WTC11 (cell line): ENCODE data around the gene IRS2. TPM values are rescaled to one million over a fixed set of nuclear protein-coding genes. Genes with fewer than 3 reads are reported as not detected.

Experiments
- ATAC-seq: fragments of 200-7000 bp; cut with Tn5 transposase; 2 replicates; pipeline ENCODE4 v1.10.0; 2021; ENCODE audit warnings: mild to moderate bottlenecking, moderate library complexity
- CTCF ChIA-PET: fragments of 300-600 bp; sonication (Branson Sonifier 250); formaldehyde crosslinking; loops from one replicate; lab custom pipeline; 2021; ENCODE audit warnings: antibody characterized with exemption; lab: Charles Lee
- POLR2A ChIA-PET: fragments of 350-600 bp; sonication (Branson Sonifier 250); formaldehyde crosslinking; loops from one replicate; lab custom pipeline; 2021; ENCODE audit warnings: antibody characterized with exemption; lab: Charles Lee
- DNase-seq: peaks from one replicate; pipeline ENCODE4 v3.0.0; 2021; ENCODE audit warnings: low spot score
- H3K27ac Mint-ChIP-seq: 2 replicates; pipeline ENCODE4 v1.8.0; 2021; ENCODE audit warnings: mixed read lengths
- H3K27me3 Mint-ChIP-seq: 2 replicates; pipeline ENCODE4 v1.8.0; 2021; ENCODE audit warnings: low read depth, mild to moderate bottlenecking, moderate library complexity, mixed read lengths
- H3K36me3 Mint-ChIP-seq: 2 replicates; pipeline ENCODE4 v1.8.0; 2021; ENCODE audit warnings: mixed read lengths
- H3K4me1 Mint-ChIP-seq: 2 replicates; pipeline ENCODE4 v1.8.0; 2022; ENCODE audit warnings: mixed read lengths
- H3K4me3 Mint-ChIP-seq: 2 replicates; pipeline ENCODE4 v1.8.0; 2021; ENCODE audit warnings: mild to moderate bottlenecking, moderate library complexity, mixed read lengths
- H3K9me3 Mint-ChIP-seq: 2 replicates; pipeline ENCODE4 v1.8.0; 2021; ENCODE audit warnings: mixed read lengths
- ATF6 ChIP-seq: sonication (generic); formaldehyde crosslinking; IDR thresholded peaks from 2 replicates; pipeline ENCODE4 v1.8.1; 2023; ENCODE audit warnings: mild to moderate bottlenecking, missing genetic modification reagents
- CREB1 ChIP-seq: sonication (generic); formaldehyde crosslinking; IDR thresholded peaks from 2 replicates; pipeline ENCODE4 v1.8.0; 2023; ENCODE audit warnings: mild to moderate bottlenecking, missing genetic modification reagents
- ESRRA ChIP-seq: sonication (generic); formaldehyde crosslinking; IDR thresholded peaks from 2 replicates; pipeline ENCODE4 v1.8.1; 2022; ENCODE audit warnings: mild to moderate bottlenecking, missing genetic modification reagents, borderline replicate concordance
- GRHL2 ChIP-seq: fragments of 250-450 bp; sonication (Bioruptor Pico); IDR thresholded peaks from 2 replicates; pipeline ENCODE4 v1.8.0; 2022; ENCODE audit warnings: mild to moderate bottlenecking, moderate library complexity; ENCODE audit not compliant: insufficient replicate concordance, severe bottlenecking
- HMGA2 ChIP-seq: fragments of 250-450 bp; sonication (Bioruptor Pico); IDR thresholded peaks from 2 replicates; pipeline ENCODE4 v1.4.0; 2021; ENCODE audit warnings: mild to moderate bottlenecking, moderate library complexity
- IRF1 ChIP-seq: sonication (generic); formaldehyde crosslinking; IDR thresholded peaks from 2 replicates; pipeline ENCODE4 v1.8.0; 2023; ENCODE audit warnings: missing genetic modification reagents
- JAZF1 ChIP-seq: fragments of 250-450 bp; sonication (Bioruptor Pico); IDR thresholded peaks from 2 replicates; pipeline ENCODE4 v1.9.0; 2021; ENCODE audit warnings: moderate library complexity, mild to moderate bottlenecking, inconsistent platforms
- JUN ChIP-seq: sonication (generic); formaldehyde crosslinking; IDR thresholded peaks from 2 replicates; pipeline ENCODE4 v1.8.0; 2023; ENCODE audit warnings: mild to moderate bottlenecking, missing genetic modification reagents
- MLX ChIP-seq: sonication (generic); formaldehyde crosslinking; IDR thresholded peaks from 2 replicates; pipeline ENCODE4 v1.8.1; 2023; ENCODE audit warnings: mild to moderate bottlenecking, missing genetic modification reagents, moderate library complexity
- NFE2L1 ChIP-seq: sonication (generic); formaldehyde crosslinking; IDR thresholded peaks from 2 replicates; pipeline ENCODE4 v1.8.1; 2023; ENCODE audit warnings: missing genetic modification reagents
- PRRX2 ChIP-seq: fragments of 250-450 bp; sonication (Bioruptor Pico); IDR thresholded peaks from 2 replicates; pipeline ENCODE4 v1.8.0; 2021; ENCODE audit warnings: mild to moderate bottlenecking
- SOX15 ChIP-seq: fragments of 250-450 bp; sonication (Bioruptor Pico); IDR thresholded peaks from 2 replicates; pipeline ENCODE4 v1.9.0; 2021; ENCODE audit warnings: mild to moderate bottlenecking
- SP1 ChIP-seq: sonication (generic); formaldehyde crosslinking; conservative IDR thresholded peaks from 2 replicates; pipeline ENCODE4 v1.8.1; 2022; ENCODE audit warnings: missing genetic modification reagents
- ZBTB43 ChIP-seq: sonication (generic); formaldehyde crosslinking; IDR thresholded peaks from 2 replicates; pipeline ENCODE4 v1.8.1; 2023; ENCODE audit warnings: mild to moderate bottlenecking, missing genetic modification reagents
- ZNF232 ChIP-seq: sonication (generic); formaldehyde crosslinking; IDR thresholded peaks from 2 replicates; pipeline ENCODE4 v1.8.0; 2022; ENCODE audit warnings: mild to moderate bottlenecking, missing genetic modification reagents
- ZNF532 ChIP-seq: fragments of 250-450 bp; sonication (Bioruptor Pico); IDR thresholded peaks from 2 replicates; pipeline ENCODE4 v1.9.0; 2021; ENCODE audit warnings: mild to moderate bottlenecking, borderline replicate concordance
- total RNA-seq: library from RNA; stranded (reverse); gene quantifications from 3 replicates; pipeline ENCODE4 v1.2.3, GENCODE V29; 2021
- TF ChIP-seq, protein P1 (sequence below): sonication (generic); formaldehyde crosslinking; IDR thresholded peaks from 2 replicates; pipeline ENCODE4 v1.8.0; 2022; ENCODE audit warnings: mild to moderate bottlenecking, missing genetic modification reagents
- TF ChIP-seq, protein P2 (sequence below): fragments of 250-450 bp; sonication (Bioruptor Pico); IDR thresholded peaks from 2 replicates; pipeline ENCODE4 v1.8.0; 2021; ENCODE audit warnings: mild to moderate bottlenecking
- TF ChIP-seq, protein P3 (sequence below): sonication (generic); formaldehyde crosslinking; IDR thresholded peaks from 2 replicates; pipeline ENCODE4 v1.8.1; 2023; ENCODE audit warnings: mild to moderate bottlenecking, missing genetic modification reagents, moderate library complexity

The IRS2 gene
- total RNA-seq, 1 experiment from 2014 or later, result 20.5 TPM

- TF ChIP-seq, protein P1, sequence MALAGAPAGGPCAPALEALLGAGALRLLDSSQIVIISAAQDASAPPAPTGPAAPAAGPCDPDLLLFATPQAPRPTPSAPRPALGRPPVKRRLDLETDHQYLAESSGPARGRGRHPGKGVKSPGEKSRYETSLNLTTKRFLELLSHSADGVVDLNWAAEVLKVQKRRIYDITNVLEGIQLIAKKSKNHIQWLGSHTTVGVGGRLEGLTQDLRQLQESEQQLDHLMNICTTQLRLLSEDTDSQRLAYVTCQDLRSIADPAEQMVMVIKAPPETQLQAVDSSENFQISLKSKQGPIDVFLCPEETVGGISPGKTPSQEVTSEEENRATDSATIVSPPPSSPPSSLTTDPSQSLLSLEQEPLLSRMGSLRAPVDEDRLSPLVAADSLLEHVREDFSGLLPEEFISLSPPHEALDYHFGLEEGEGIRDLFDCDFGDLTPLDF (CRISPR knock-in tag), result no peak
- TF ChIP-seq NFE2L1 (CRISPR knock-in tag), result no peak
- TF ChIP-seq JUN (CRISPR knock-in tag), result no peak
- no peak for TF ChIP-seq ZNF232
- TF ChIP-seq SP1 (CRISPR knock-in tag), result no peak
- no peak for TF ChIP-seq CREB1 (CRISPR knock-in tag)
- TF ChIP-seq JAZF1 (CRISPR knock-in tag), result no peak
- no peak for TF ChIP-seq IRF1 (CRISPR knock-in tag)
- TF ChIP-seq, protein P2, sequence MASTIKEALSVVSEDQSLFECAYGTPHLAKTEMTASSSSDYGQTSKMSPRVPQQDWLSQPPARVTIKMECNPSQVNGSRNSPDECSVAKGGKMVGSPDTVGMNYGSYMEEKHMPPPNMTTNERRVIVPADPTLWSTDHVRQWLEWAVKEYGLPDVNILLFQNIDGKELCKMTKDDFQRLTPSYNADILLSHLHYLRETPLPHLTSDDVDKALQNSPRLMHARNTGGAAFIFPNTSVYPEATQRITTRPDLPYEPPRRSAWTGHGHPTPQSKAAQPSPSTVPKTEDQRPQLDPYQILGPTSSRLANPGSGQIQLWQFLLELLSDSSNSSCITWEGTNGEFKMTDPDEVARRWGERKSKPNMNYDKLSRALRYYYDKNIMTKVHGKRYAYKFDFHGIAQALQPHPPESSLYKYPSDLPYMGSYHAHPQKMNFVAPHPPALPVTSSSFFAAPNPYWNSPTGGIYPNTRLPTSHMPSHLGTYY, result no peak
- TF ChIP-seq ATF6 (CRISPR knock-in tag), result no peak
Measured at GRCh38 chr13:109722068-109722467, 64.3 kb downstream of the IRS2 start (continued).

DNA sequence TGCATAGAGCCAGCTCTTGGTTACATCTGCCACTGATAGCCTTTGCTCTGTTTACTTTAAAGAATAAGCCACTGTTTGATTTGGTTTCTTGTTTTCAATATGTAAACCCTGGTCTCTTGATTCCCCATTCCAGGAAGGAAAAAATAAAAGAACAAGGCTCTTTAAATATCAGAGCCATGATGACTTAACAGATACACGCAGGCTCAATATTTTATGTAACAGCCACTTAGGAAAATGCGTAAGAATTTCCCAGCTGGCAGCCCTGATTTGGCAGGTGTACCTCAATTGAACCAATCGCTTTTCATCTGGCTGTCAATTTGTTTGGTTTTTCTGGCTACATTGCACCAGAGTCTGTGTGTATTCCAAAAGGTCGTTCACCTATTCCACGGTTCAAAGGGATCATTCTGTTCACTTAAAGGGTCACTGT, 65.6 kb downstream of the IRS2 start:
- Mint-ChIP-seq H3K9me3 (peaks cover 4% of the 10 kb centered on the region), H3K27ac (no peak overlapping the region), H3K36me3 (no peaks in the 10 kb centered on the region), H3K4me1 (peaks cover 36% of the 10 kb centered on the region), H3K27me3 (no peaks in the 10 kb centered on the region), H3K4me3 (no peak overlapping the region)
- ChIA-PET POLR2A (interaction anchor here (0.6 kb wide), 1 partner anchor 40 kb away, joined by 4 read pairs; no protein-coding TSS in a partner anchor), CTCF (no interaction called here)
- ATAC-seq (no peak), DNase-seq (no peak)
- TF ChIP-seq MLX (CRISPR knock-in tag), result no peak
- TF ChIP-seq HMGA2 (CRISPR knock-in tag), result no peak
- TF ChIP-seq, protein P2, result no peak
- TF ChIP-seq GRHL2, result no peak
- TF ChIP-seq IRF1 (CRISPR knock-in tag), result no peak
- no peak for TF ChIP-seq SOX15 (CRISPR knock-in tag)
- no peak for TF ChIP-seq PRRX2 (CRISPR knock-in tag)
- TF ChIP-seq ESRRA (CRISPR knock-in tag), result no peak
- TF ChIP-seq ZNF532 (CRISPR knock-in tag), result no peak
- no peak for TF ChIP-seq ZBTB43 (CRISPR knock-in tag)
- TF ChIP-seq, protein P3, sequence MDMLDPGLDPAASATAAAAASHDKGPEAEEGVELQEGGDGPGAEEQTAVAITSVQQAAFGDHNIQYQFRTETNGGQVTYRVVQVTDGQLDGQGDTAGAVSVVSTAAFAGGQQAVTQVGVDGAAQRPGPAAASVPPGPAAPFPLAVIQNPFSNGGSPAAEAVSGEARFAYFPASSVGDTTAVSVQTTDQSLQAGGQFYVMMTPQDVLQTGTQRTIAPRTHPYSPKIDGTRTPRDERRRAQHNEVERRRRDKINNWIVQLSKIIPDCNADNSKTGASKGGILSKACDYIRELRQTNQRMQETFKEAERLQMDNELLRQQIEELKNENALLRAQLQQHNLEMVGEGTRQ (CRISPR knock-in tag), result no peak
